ENCODE results near the gene SLC25A11. TPM values are rescaled to one million over a fixed set of nuclear protein-coding genes. Genes with fewer than 3 reads are reported as not detected.

The SLC25A11 gene
- total and polyA plus RNA-seq, 4 experiments from 2014 or later: 43.5 to 101 (median 52.3) TPM

DNA sequence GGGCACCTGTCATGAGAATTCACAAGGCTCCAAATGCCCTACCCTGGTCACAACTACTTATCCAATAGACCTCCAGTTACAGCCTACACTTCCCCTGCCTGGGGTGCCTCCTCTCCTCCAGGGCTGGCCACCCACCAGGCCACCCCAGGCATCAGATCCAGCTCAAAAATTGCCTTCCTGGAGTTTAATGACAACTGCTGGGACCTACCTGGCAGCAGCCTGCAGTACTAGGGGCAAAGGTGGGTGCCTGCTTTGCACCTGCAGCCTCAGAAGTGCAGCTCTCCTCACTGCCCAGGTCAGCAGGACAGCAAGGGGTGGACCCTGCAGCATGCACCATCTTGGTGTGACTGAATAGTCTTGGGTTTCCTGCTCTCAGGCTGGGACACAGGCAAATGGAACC lies 4.2 kb downstream of the SLC25A11 start:
- ChIA-PET CTCF (ENCODE audit: partially characterized antibody) (no interaction called here), POLR2A (ENCODE audit: partially characterized antibody) (interaction anchor here (0.6 to 25.3 kb wide), 4 partner anchors 9 to 32 kb away, joined by 3 to 973 read pairs (median 110); partner anchors contain the start of genes ENO3, PFN1 and SPAG7)
- intact Hi-C loops (cut with micrococcal nuclease): no loop called here
- no peak overlapping the region for H3K27ac ChIP-seq (ENCODE audit: low read depth, low read length)
- no peak overlapping the region for H3K4me3 ChIP-seq (ENCODE audit: low read length in 2 of 2)
- Mint-ChIP-seq H3K36me3 (peaks cover 7 to 24% of the 10 kb centered on the region in 2 donors), H3K9me3 (peaks cover 0 to 4% (median 0%) of the 10 kb centered on the region in 8 donors), H3K4me3 (no peak overlapping the region), H3K27me3 (no peaks in the 10 kb centered on the region), H3K27ac (no peak overlapping the region), H3K4me1 (peaks cover 24 to 55% (median 33%) of the 10 kb centered on the region in 4 donors)
- peaks cover 27% of the 10 kb centered on the region for H3K4me1 ChIP-seq (ENCODE audit: insufficient read depth, low read length)
- DNase-seq: no peak
- no peaks in the 10 kb centered on the region for H3K9me3 ChIP-seq (ENCODE audit: control insufficient read depth in 1 of 2, low read length in 2 of 2)
- peaks cover 13% of the 10 kb centered on the region for H3K36me3 ChIP-seq (ENCODE audit: insufficient read depth, low read length)
- H3K27me3 ChIP-seq (ENCODE audit: insufficient read depth, low read length): no peaks in the 10 kb centered on the region

DNA sequence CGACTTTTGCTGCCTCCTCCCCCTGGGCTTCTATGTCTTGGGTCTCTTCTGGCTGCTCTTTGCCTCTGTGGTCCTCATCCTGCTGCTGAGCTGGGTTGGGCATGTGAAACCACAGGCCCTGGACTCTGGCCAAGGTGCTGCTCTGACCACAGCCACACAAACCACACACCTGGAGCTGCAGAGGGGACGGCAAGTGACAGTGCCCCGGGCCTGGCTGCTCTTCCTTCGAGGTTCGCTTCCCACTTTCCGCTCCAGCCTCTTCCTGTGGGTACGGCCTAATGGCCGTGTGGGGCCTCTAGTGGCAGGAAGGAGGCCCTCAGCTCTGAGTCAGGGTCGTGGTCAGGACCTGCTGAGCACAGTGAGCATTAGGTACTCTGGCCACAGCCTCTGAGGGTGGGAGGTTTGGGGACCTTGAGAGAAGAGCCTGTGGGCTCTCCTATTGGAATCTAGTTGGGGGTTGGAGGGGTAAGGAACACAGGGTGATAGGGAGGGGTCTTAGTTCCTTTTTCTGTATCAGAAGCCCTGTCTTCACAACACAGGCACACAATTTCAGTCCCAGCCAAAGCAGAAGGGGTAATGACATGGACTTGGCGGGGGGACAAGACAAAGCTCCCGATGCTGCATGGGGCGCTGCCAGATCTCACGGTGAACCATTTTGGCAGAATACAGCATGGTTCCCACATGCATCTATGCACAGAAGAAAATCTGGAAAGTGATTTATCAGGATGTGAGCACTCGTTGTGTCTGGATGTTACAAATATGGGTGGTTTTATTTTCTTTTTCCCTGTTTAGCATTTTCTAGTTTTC lies 5.5 kb downstream of the SLC25A11 start:
- H3K36me3 ChIP-seq (ENCODE audit: insufficient read depth, low read length): peaks cover 13% of the 10 kb centered on the region
- peaks cover 9 to 20% of the 10 kb centered on the region in 2 donors for H3K36me3 Mint-ChIP-seq
- peak overlapping the region in 5 of 7 donors; percentile 41 to 86 (median 57) for H3K27ac Mint-ChIP-seq
- H3K27ac ChIP-seq (ENCODE audit: low read depth, low read length): no peak overlapping the region
- H3K27me3 Mint-ChIP-seq: no peaks in the 10 kb centered on the region
- DNase-seq: peak in 1 of 5 donors; percentile 23
- peaks cover 0 to 2% (median 0%) of the 10 kb centered on the region in 8 donors for H3K9me3 Mint-ChIP-seq
- ChIA-PET POLR2A (ENCODE audit: partially characterized antibody) (interaction anchor here (0.7 to 25.3 kb wide), 7 partner anchors 9 to 35 kb away, joined by 3 to 973 read pairs (median 4); partner anchors contain the start of genes C17orf107, PFN1 and SPAG7), CTCF (ENCODE audit: partially characterized antibody) (interaction anchor here (1.2 kb wide), 1 partner anchor 25 kb away, joined by 5 read pairs; no protein-coding TSS in a partner anchor)
- H3K27me3 ChIP-seq (ENCODE audit: insufficient read depth, low read length): no peaks in the 10 kb centered on the region
- no peaks in the 10 kb centered on the region for H3K9me3 ChIP-seq (ENCODE audit: control insufficient read depth in 1 of 2, low read length in 2 of 2)
- H3K4me3 ChIP-seq (ENCODE audit: low read length in 2 of 2): no peak overlapping the region
- intact Hi-C loops (cut with micrococcal nuclease): loop anchor here (5.0 kb wide), 1 partner anchor 33 kb away; the partner anchor contains the start of gene SPAG7
- peaks cover 23 to 50% (median 33%) of the 10 kb centered on the region in 4 donors for H3K4me1 Mint-ChIP-seq
- H3K4me3 Mint-ChIP-seq: peak overlapping the region in 5 of 8 donors; percentile 8 to 65 (median 55)
- peaks cover 26% of the 10 kb centered on the region for H3K4me1 ChIP-seq (ENCODE audit: insufficient read depth, low read length)

GRCh38 chr17:4933646-4934045 lies 6.2 kb downstream of the SLC25A11 start:
- CTCF ChIA-PET (ENCODE audit: partially characterized antibody): interaction anchor here (1.2 kb wide), 1 partner anchor 25 kb away, joined by 5 read pairs; no protein-coding TSS in a partner anchor
- POLR2A ChIA-PET (ENCODE audit: partially characterized antibody): interaction anchor here (0.8 to 25.3 kb wide), 6 partner anchors 10 to 34 kb away, joined by 3 to 973 read pairs (median 6); partner anchors contain the start of genes C17orf107, PFN1 and SPAG7
- Histone ChIP-seq H3K27me3 (ENCODE audit: insufficient read depth, low read length) (no peaks in the 10 kb centered on the region), H3K36me3 (ENCODE audit: insufficient read depth, low read length) (peaks cover 13% of the 10 kb centered on the region), H3K27ac (ENCODE audit: low read depth, low read length) (no peak overlapping the region), H3K9me3 (ENCODE audit: control insufficient read depth in 1 of 2, low read length in 2 of 2) (no peaks in the 10 kb centered on the region), H3K4me3 (ENCODE audit: low read length in 2 of 2) (no peak overlapping the region), H3K4me1 (ENCODE audit: insufficient read depth, low read length) (peaks cover 18% of the 10 kb centered on the region)
- Mint-ChIP-seq H3K27ac (peak overlapping the region in 4 of 7 donors; percentile 31 to 86 (median 53)), H3K27me3 (no peaks in the 10 kb centered on the region), H3K4me3 (peak overlapping the region in 2 of 8 donors; percentile 6 to 55), H3K9me3 (peaks cover 0 to 2% (median 0%) of the 10 kb centered on the region in 8 donors), H3K4me1 (peaks cover 18 to 42% (median 26%) of the 10 kb centered on the region in 4 donors), H3K36me3 (peaks cover 13 to 16% of the 10 kb centered on the region in 2 donors)
- DNase-seq: no peak
- intact Hi-C loops (cut with micrococcal nuclease): loop anchor here (5.0 kb wide), 1 partner anchor 34 kb away; the partner anchor contains the start of gene SPAG7

DNA sequence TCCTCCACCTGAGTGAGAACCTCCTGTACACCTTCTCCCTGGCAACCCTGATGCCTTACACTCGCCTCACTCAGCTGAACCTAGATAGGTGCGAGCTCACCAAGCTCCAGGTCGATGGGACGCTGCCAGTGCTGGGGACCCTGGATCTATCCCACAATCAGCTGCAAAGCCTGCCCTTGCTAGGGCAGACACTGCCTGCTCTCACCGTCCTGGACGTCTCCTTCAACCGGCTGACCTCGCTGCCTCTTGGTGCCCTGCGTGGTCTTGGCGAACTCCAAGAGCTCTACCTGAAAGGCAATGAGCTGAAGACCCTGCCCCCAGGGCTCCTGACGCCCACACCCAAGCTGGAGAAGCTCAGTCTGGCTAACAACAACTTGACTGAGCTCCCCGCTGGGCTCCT lies 7.1 kb downstream of the SLC25A11 start:
- Histone ChIP-seq H3K9me3 (ENCODE audit: control insufficient read depth in 1 of 2, low read length in 2 of 2) (no peaks in the 10 kb centered on the region), H3K4me3 (ENCODE audit: low read length in 2 of 2) (no peak overlapping the region), H3K27ac (ENCODE audit: low read depth, low read length) (no peak overlapping the region), H3K4me1 (ENCODE audit: insufficient read depth, low read length) (peaks cover 10% of the 10 kb centered on the region), H3K27me3 (ENCODE audit: insufficient read depth, low read length) (no peaks in the 10 kb centered on the region), H3K36me3 (ENCODE audit: insufficient read depth, low read length) (peaks cover 8% of the 10 kb centered on the region)
- ChIA-PET POLR2A (ENCODE audit: partially characterized antibody) (interaction anchor here (1.1 to 1.7 kb wide), 2 partner anchors 16 to 35 kb away, joined by 4 to 5 read pairs; partner anchors contain the start of genes PFN1 and SPAG7), CTCF (ENCODE audit: partially characterized antibody) (interaction anchor here (0.8 to 1.1 kb wide), 2 partner anchors 23 kb away, joined by 3 to 4 read pairs; no protein-coding TSS in a partner anchor)
- no peaks in the 10 kb centered on the region for H3K27me3 Mint-ChIP-seq
- DNase-seq: no peak
- intact Hi-C loops (cut with micrococcal nuclease): loop anchor here (5.0 kb wide), 1 partner anchor 35 kb away; the partner anchor contains the start of gene SPAG7
- H3K36me3 Mint-ChIP-seq: peaks cover 13 to 16% of the 10 kb centered on the region in 2 donors
- peak overlapping the region in 1 of 7 donors; percentile 24 for H3K27ac Mint-ChIP-seq
- H3K4me3 Mint-ChIP-seq: no peak overlapping the region
- H3K4me1 Mint-ChIP-seq: peaks cover 12 to 36% (median 20%) of the 10 kb centered on the region in 4 donors
- peaks cover 0 to 2% (median 0%) of the 10 kb centered on the region in 8 donors for H3K9me3 Mint-ChIP-seq

DNA sequence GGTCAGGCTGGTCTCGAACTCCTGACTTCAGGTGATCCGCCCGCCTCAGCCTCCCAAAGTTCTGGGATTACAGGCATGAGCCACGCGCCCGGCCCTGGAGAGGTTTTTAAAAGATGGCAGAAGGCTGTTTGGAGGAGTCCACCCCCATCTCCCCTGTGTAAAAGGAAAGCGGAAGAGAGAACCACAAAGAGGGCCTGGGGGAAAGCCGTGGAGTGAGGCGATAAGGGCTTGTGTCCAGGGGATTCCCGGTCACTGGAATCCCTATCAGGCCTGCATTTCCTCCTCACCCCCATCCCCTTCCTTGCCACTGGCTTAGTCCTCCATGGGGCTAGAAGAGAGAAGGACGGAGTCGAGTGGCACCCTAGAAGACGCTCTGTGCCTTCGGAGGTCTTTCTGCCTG lies 7.9 kb downstream of the SLC25A11 start, which contains the start of gene GP1BA:
TSS of gene GP1BA (plus strand) at position 315 of the 400 bp plus-strand sequence. CDS start 328 bp downstream, outside the sequence.
- peaks cover under 1% of the 10 kb centered on the region for H3K36me3 ChIP-seq (ENCODE audit: insufficient read depth, low read length)
- no peaks in the 10 kb centered on the region for H3K27me3 Mint-ChIP-seq
- H3K9me3 Mint-ChIP-seq: peaks cover 0 to 2% (median 0%) of the 10 kb centered on the region in 8 donors
- CTCF ChIA-PET (ENCODE audit: partially characterized antibody): interaction anchor here (1.1 kb wide), 1 partner anchor 23 kb away, joined by 3 read pairs; no protein-coding TSS in a partner anchor
- intact Hi-C loops (cut with micrococcal nuclease): loop anchor here (5.0 kb wide), 1 partner anchor 35 kb away; the partner anchor contains the start of gene SPAG7
- H3K4me3 Mint-ChIP-seq: no peak within 1 kb of the TSS
- peaks cover 12 to 36% (median 21%) of the 10 kb centered on the region in 4 donors for H3K4me1 Mint-ChIP-seq
- no peaks in the 10 kb centered on the region for H3K27me3 ChIP-seq (ENCODE audit: insufficient read depth, low read length)
- peaks cover 10 to 13% of the 10 kb centered on the region in 2 donors for H3K36me3 Mint-ChIP-seq
- no peak for DNase-seq
- peak within 1 kb of the TSS in 4 of 7 donors; percentile 0 to 70 (median 33) for H3K27ac Mint-ChIP-seq
- H3K4me3 ChIP-seq (ENCODE audit: low read length in 2 of 2): no peak within 1 kb of the TSS
- H3K27ac ChIP-seq (ENCODE audit: low read depth, low read length): no peak within 1 kb of the TSS
- peaks cover 10% of the 10 kb centered on the region for H3K4me1 ChIP-seq (ENCODE audit: insufficient read depth, low read length)
- POLR2A ChIA-PET (ENCODE audit: partially characterized antibody): interaction anchor here (1.1 to 1.7 kb wide), 2 partner anchors 17 to 36 kb away, joined by 4 to 5 read pairs; partner anchors contain the start of genes PFN1 and SPAG7
- no peaks in the 10 kb centered on the region for H3K9me3 ChIP-seq (ENCODE audit: control insufficient read depth in 1 of 2, low read length in 2 of 2)

DNA sequence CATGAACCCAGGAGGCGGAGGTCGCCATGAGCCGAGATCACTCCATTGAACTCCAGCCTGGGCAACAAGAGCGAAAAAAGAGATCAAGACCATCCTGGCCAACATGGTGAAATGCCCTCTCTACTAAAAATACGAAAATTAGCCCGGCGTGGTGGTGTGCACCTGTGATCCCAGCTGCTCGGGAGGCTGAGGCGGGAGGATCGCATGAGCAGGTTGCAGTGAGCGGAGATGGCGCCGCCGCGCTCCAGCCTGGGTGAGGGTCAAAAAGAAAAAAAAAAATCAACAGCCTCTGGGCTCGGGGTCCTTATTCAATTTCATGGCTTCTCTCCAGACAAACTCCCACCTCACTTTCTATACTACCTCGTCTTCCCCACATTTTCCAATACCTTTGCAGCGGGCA lies 11.0 kb downstream of the SLC25A11 start:
- H3K4me1 ChIP-seq (ENCODE audit: insufficient read depth, low read length): peaks cover 1% of the 10 kb centered on the region
- no peak for DNase-seq
- H3K9me3 ChIP-seq (ENCODE audit: control insufficient read depth in 1 of 2, low read length in 2 of 2): no peaks in the 10 kb centered on the region
- ChIA-PET POLR2A (ENCODE audit: partially characterized antibody) (interaction anchor here (0.8 to 1.1 kb wide), 2 partner anchors 12 to 38 kb away, joined by 3 to 4 read pairs; no protein-coding TSS in a partner anchor), CTCF (ENCODE audit: partially characterized antibody) (interaction anchor here (1.0 kb wide), 1 partner anchor 134 kb away, joined by 3 read pairs; no protein-coding TSS in a partner anchor)
- H3K36me3 Mint-ChIP-seq: peaks cover 5 to 11% of the 10 kb centered on the region in 2 donors
- peaks cover 7 to 19% (median 10%) of the 10 kb centered on the region in 4 donors for H3K4me1 Mint-ChIP-seq
- no peak overlapping the region for H3K4me3 Mint-ChIP-seq
- peaks cover 0 to 2% (median 0%) of the 10 kb centered on the region in 8 donors for H3K9me3 Mint-ChIP-seq
- intact Hi-C loops (cut with micrococcal nuclease): no loop called here
- H3K4me3 ChIP-seq (ENCODE audit: low read length in 2 of 2): no peak overlapping the region
- no peak overlapping the region for H3K27ac ChIP-seq (ENCODE audit: low read depth, low read length)
- H3K27me3 Mint-ChIP-seq: no peaks in the 10 kb centered on the region
- no peaks in the 10 kb centered on the region for H3K36me3 ChIP-seq (ENCODE audit: insufficient read depth, low read length)
- H3K27me3 ChIP-seq (ENCODE audit: insufficient read depth, low read length): no peaks in the 10 kb centered on the region
- H3K27ac Mint-ChIP-seq: no peak overlapping the region
